ENCODE measurements around the gene MALRD1. TPM values are rescaled to one million over a fixed set of nuclear protein-coding genes. Genes with fewer than 3 reads are reported as not detected.

MALRD1 gene
- total RNA-seq: under 1 TPM in 1 of 5 donors, not detected in 4; 0.32 TPM
- total RNA-seq (2013): not detected
- 0 to 0.31 (median 0) reads per million in 29 experiments for total RNA-seq

GRCh38 chr10:19048489-19048888 lies at the start of gene MALRD1:
TSS of gene MALRD1 (plus strand) at chr10:19048801. CDS start at chr10:19048939, 138 bp downstream.
- Mint-ChIP-seq H3K4me1 (no peaks in the 10 kb centered on the region), H3K36me3 (no peaks in the 10 kb centered on the region), H3K9me3 (peaks cover 0 to 11% (median 0%) of the 10 kb centered on the region in 3 donors), H3K4me3 (no peak within 1 kb of the TSS), H3K27ac (no peak within 1 kb of the TSS), H3K27me3 (no peaks in the 10 kb centered on the region)
- no peak for DNase-seq
- POLR2A ChIA-PET: no interaction called here
- peaks cover 2% of the 10 kb centered on the region for H3K9me3 ChIP-seq
- whole genome bisulfite sequencing (ENCODE audit: insufficient coverage): no CpG with 5 or more reads among the region's 1 CpG
- ATAC-seq (replicated peaks in 1 of 4): no peak
- no peaks in the 10 kb centered on the region for H3K27me3 ChIP-seq (replicated peaks in 1 of 2; ENCODE audit: control insufficient read depth in 2 of 2, extremely low read depth in 1 of 2, insufficient read depth in 2 of 2, low read length in 1 of 2)
- no peak within 1 kb of the TSS for H3K4me3 ChIP-seq (ENCODE audit: control insufficient read depth in 1 of 2, extremely low read depth in 1 of 2, low read length in 1 of 2)
- no peak within 1 kb of the TSS for H3K27ac ChIP-seq (ENCODE audit: low read length)
- CTCF ChIA-PET: no interaction called here
- no peaks in the 10 kb centered on the region for H3K4me1 ChIP-seq (ENCODE audit: control insufficient read depth in 1 of 2, extremely low read depth in 1 of 2, insufficient read depth in 2 of 2, low read length in 2 of 2)
- no peaks in the 10 kb centered on the region for H3K36me3 ChIP-seq (ENCODE audit: control insufficient read depth in 2 of 2, extremely low read depth in 1 of 2, insufficient read depth in 1 of 2, low read length in 1 of 2)

- no peaks in the 10 kb centered on the region for H3K27me3 ChIP-seq (replicated peaks in 1 of 2; ENCODE audit: control insufficient read depth in 2 of 2, extremely low read depth in 1 of 2, insufficient read depth in 2 of 2, low read length in 1 of 2)
- H3K4me3 Mint-ChIP-seq: no peak overlapping the region
- H3K4me3 ChIP-seq (ENCODE audit: control insufficient read depth in 1 of 2, extremely low read depth in 1 of 2, low read length in 1 of 2): no peak overlapping the region
- H3K27ac Mint-ChIP-seq: no peak overlapping the region
- H3K4me1 Mint-ChIP-seq: no peaks in the 10 kb centered on the region
- H3K9me3 ChIP-seq: no peaks in the 10 kb centered on the region
- no peak overlapping the region for H3K27ac ChIP-seq (ENCODE audit: low read length)
- H3K4me1 ChIP-seq (ENCODE audit: control insufficient read depth in 1 of 2, extremely low read depth in 1 of 2, insufficient read depth in 2 of 2, low read length in 2 of 2): no peaks in the 10 kb centered on the region
- ChIA-PET POLR2A (no interaction called here), CTCF (no interaction called here)
- H3K27me3 Mint-ChIP-seq: no peaks in the 10 kb centered on the region
- no peaks in the 10 kb centered on the region for H3K36me3 ChIP-seq (ENCODE audit: control insufficient read depth in 2 of 2, extremely low read depth in 1 of 2, insufficient read depth in 1 of 2, low read length in 1 of 2)
- peaks cover 7 to 16% (median 15%) of the 10 kb centered on the region in 3 donors for H3K9me3 Mint-ChIP-seq
- 29% methylated on average over 1 of the region's 3 CpGs for WGBS (ENCODE audit: insufficient coverage)
- ATAC-seq (replicated peaks in 1 of 4): no peak
- H3K36me3 Mint-ChIP-seq: no peaks in the 10 kb centered on the region
- DNase-seq: no peak
These were observed 45.3 kb upstream of the MALRD1 start for GRCh38 chr10:19003341-19003740.

GRCh38 chr10:19012111-19012510 lies 36.5 kb upstream of the MALRD1 start:
- Histone ChIP-seq H3K27ac (ENCODE audit: low read length) (no peak overlapping the region), H3K4me1 (ENCODE audit: control insufficient read depth in 1 of 2, extremely low read depth in 1 of 2, insufficient read depth in 2 of 2, low read length in 2 of 2) (no peaks in the 10 kb centered on the region), H3K9me3 (no peaks in the 10 kb centered on the region), H3K27me3 (replicated peaks in 1 of 2; ENCODE audit: control insufficient read depth in 2 of 2, extremely low read depth in 1 of 2, insufficient read depth in 2 of 2, low read length in 1 of 2) (no peaks in the 10 kb centered on the region), H3K4me3 (ENCODE audit: control insufficient read depth in 1 of 2, extremely low read depth in 1 of 2, low read length in 1 of 2) (no peak overlapping the region), H3K36me3 (ENCODE audit: control insufficient read depth in 2 of 2, extremely low read depth in 1 of 2, insufficient read depth in 1 of 2, low read length in 1 of 2) (no peaks in the 10 kb centered on the region)
- peaks cover 15 to 24% (median 17%) of the 10 kb centered on the region in 3 donors for H3K9me3 Mint-ChIP-seq
- CTCF ChIA-PET: no interaction called here
- H3K4me1 Mint-ChIP-seq: no peaks in the 10 kb centered on the region
- no peak overlapping the region for H3K27ac Mint-ChIP-seq
- POLR2A ChIA-PET: no interaction called here
- H3K27me3 Mint-ChIP-seq: no peaks in the 10 kb centered on the region
- DNase-seq (no peak), ATAC-seq (replicated peaks in 1 of 4) (no peak)
- no peaks in the 10 kb centered on the region for H3K36me3 Mint-ChIP-seq
- no peak overlapping the region for H3K4me3 Mint-ChIP-seq
- WGBS (ENCODE audit: insufficient coverage): no CpG with 5 or more reads among the region's 2 CpGs

GRCh38 chr10:19014034-19014433 lies 34.6 kb upstream of the MALRD1 start:
- H3K4me3 ChIP-seq (ENCODE audit: control insufficient read depth in 1 of 2, extremely low read depth in 1 of 2, low read length in 1 of 2): no peak overlapping the region
- ChIA-PET CTCF (no interaction called here), POLR2A (no interaction called here)
- H3K9me3 Mint-ChIP-seq: peaks cover 15 to 17% (median 15%) of the 10 kb centered on the region in 3 donors
- no peak for ATAC-seq (replicated peaks in 1 of 4)
- H3K36me3 ChIP-seq (ENCODE audit: control insufficient read depth in 2 of 2, extremely low read depth in 1 of 2, insufficient read depth in 1 of 2, low read length in 1 of 2): no peaks in the 10 kb centered on the region
- H3K27ac Mint-ChIP-seq: no peak overlapping the region
- no peaks in the 10 kb centered on the region for H3K27me3 ChIP-seq (replicated peaks in 1 of 2; ENCODE audit: control insufficient read depth in 2 of 2, extremely low read depth in 1 of 2, insufficient read depth in 2 of 2, low read length in 1 of 2)
- no peaks in the 10 kb centered on the region for H3K36me3 Mint-ChIP-seq
- no peaks in the 10 kb centered on the region for H3K9me3 ChIP-seq
- DNase-seq: no peak
- H3K27me3 Mint-ChIP-seq: no peaks in the 10 kb centered on the region
- no peaks in the 10 kb centered on the region for H3K4me1 ChIP-seq (ENCODE audit: control insufficient read depth in 1 of 2, extremely low read depth in 1 of 2, insufficient read depth in 2 of 2, low read length in 2 of 2)
- H3K4me3 Mint-ChIP-seq: no peak overlapping the region
- no peak overlapping the region for H3K27ac ChIP-seq (ENCODE audit: low read length)
- no peaks in the 10 kb centered on the region for H3K4me1 Mint-ChIP-seq

- Histone ChIP-seq H3K9me3 (no peaks in the 10 kb centered on the region), H3K27ac (ENCODE audit: low read length) (no peak overlapping the region), H3K36me3 (ENCODE audit: control insufficient read depth in 2 of 2, extremely low read depth in 1 of 2, insufficient read depth in 1 of 2, low read length in 1 of 2) (no peaks in the 10 kb centered on the region), H3K4me3 (ENCODE audit: control insufficient read depth in 1 of 2, extremely low read depth in 1 of 2, low read length in 1 of 2) (no peak overlapping the region), H3K4me1 (ENCODE audit: control insufficient read depth in 1 of 2, extremely low read depth in 1 of 2, insufficient read depth in 2 of 2, low read length in 2 of 2) (no peaks in the 10 kb centered on the region), H3K27me3 (replicated peaks in 1 of 2; ENCODE audit: control insufficient read depth in 2 of 2, extremely low read depth in 1 of 2, insufficient read depth in 2 of 2, low read length in 1 of 2) (no peaks in the 10 kb centered on the region)
- DNase-seq: no peak
- Mint-ChIP-seq H3K9me3 (peaks cover 15 to 17% (median 15%) of the 10 kb centered on the region in 3 donors), H3K27me3 (no peaks in the 10 kb centered on the region), H3K4me3 (no peak overlapping the region), H3K27ac (no peak overlapping the region), H3K36me3 (no peaks in the 10 kb centered on the region), H3K4me1 (no peaks in the 10 kb centered on the region)
- ChIA-PET POLR2A (no interaction called here), CTCF (no interaction called here)
- no peak for ATAC-seq (replicated peaks in 1 of 4)
These were observed 34.1 kb upstream of the MALRD1 start for GRCh38 chr10:19014498-19014897.

GRCh38 chr10:19017116-19017890 lies 31.3 kb upstream of the MALRD1 start:
- no peak overlapping the region for H3K27ac ChIP-seq (ENCODE audit: low read length)
- 37% methylated on average over 5 of the region's 7 CpGs for WGBS (ENCODE audit: insufficient coverage)
- peaks cover 15 to 16% (median 15%) of the 10 kb centered on the region in 3 donors for H3K9me3 Mint-ChIP-seq
- no peaks in the 10 kb centered on the region for H3K27me3 Mint-ChIP-seq
- ChIA-PET CTCF (no interaction called here), POLR2A (no interaction called here)
- H3K36me3 Mint-ChIP-seq: no peaks in the 10 kb centered on the region
- no peaks in the 10 kb centered on the region for H3K4me1 ChIP-seq (ENCODE audit: control insufficient read depth in 1 of 2, extremely low read depth in 1 of 2, insufficient read depth in 2 of 2, low read length in 2 of 2)
- H3K9me3 ChIP-seq: no peaks in the 10 kb centered on the region
- no peak for ATAC-seq (replicated peaks in 1 of 4)
- DNase-seq: no peak
- no peaks in the 10 kb centered on the region for H3K4me1 Mint-ChIP-seq
- H3K27me3 ChIP-seq (replicated peaks in 1 of 2; ENCODE audit: control insufficient read depth in 2 of 2, extremely low read depth in 1 of 2, insufficient read depth in 2 of 2, low read length in 1 of 2): no peaks in the 10 kb centered on the region
- no peak overlapping the region for H3K4me3 ChIP-seq (ENCODE audit: control insufficient read depth in 1 of 2, extremely low read depth in 1 of 2, low read length in 1 of 2)
- H3K27ac Mint-ChIP-seq: no peak overlapping the region
- no peak overlapping the region for H3K4me3 Mint-ChIP-seq
- no peaks in the 10 kb centered on the region for H3K36me3 ChIP-seq (ENCODE audit: control insufficient read depth in 2 of 2, extremely low read depth in 1 of 2, insufficient read depth in 1 of 2, low read length in 1 of 2)

GRCh38 chr10:19021162-19021561 lies 27.4 kb upstream of the MALRD1 start:
- Histone ChIP-seq H3K4me3 (ENCODE audit: control insufficient read depth in 1 of 2, extremely low read depth in 1 of 2, low read length in 1 of 2) (no peak overlapping the region), H3K4me1 (ENCODE audit: control insufficient read depth in 1 of 2, extremely low read depth in 1 of 2, insufficient read depth in 2 of 2, low read length in 2 of 2) (no peaks in the 10 kb centered on the region), H3K27me3 (replicated peaks in 1 of 2; ENCODE audit: control insufficient read depth in 2 of 2, extremely low read depth in 1 of 2, insufficient read depth in 2 of 2, low read length in 1 of 2) (no peaks in the 10 kb centered on the region), H3K9me3 (peaks cover 3% of the 10 kb centered on the region), H3K36me3 (ENCODE audit: control insufficient read depth in 2 of 2, extremely low read depth in 1 of 2, insufficient read depth in 1 of 2, low read length in 1 of 2) (no peaks in the 10 kb centered on the region), H3K27ac (ENCODE audit: low read length) (no peak overlapping the region)
- no peaks in the 10 kb centered on the region for H3K4me1 Mint-ChIP-seq
- DNase-seq (no peak), ATAC-seq (replicated peaks in 1 of 4) (no peak)
- no peak overlapping the region for H3K27ac Mint-ChIP-seq
- H3K36me3 Mint-ChIP-seq: no peaks in the 10 kb centered on the region
- no peak overlapping the region for H3K4me3 Mint-ChIP-seq
- WGBS (ENCODE audit: insufficient coverage): no CpG with 5 or more reads among the region's 2 CpGs
- ChIA-PET POLR2A (no interaction called here), CTCF (no interaction called here)
- H3K27me3 Mint-ChIP-seq: no peaks in the 10 kb centered on the region
- peaks cover 2 to 8% (median 7%) of the 10 kb centered on the region in 3 donors for H3K9me3 Mint-ChIP-seq
